HG03097 (cell line): ENCODE measurements around the gene UNC79.

Experiments
- ATAC-seq: cut with Tn5 transposase; IDR thresholded peaks from one replicate; pipeline ENCODE4 v1.9.1; 2021; ENCODE audit not compliant: unreplicated experiment, low FRiP score

The UNC79 gene

GRCh38 chr14:93544212-93544611 lies 113.5 kb downstream of the UNC79 start:
- ATAC-seq: no peak

- no peak for ATAC-seq
Measured at GRCh38 chr14:93546642-93547041, 115.9 kb downstream of the UNC79 start.

- ATAC-seq: peak; percentile 86
Measured at GRCh38 chr14:93548102-93548843, 117.5 kb downstream of the UNC79 start.

DNA sequence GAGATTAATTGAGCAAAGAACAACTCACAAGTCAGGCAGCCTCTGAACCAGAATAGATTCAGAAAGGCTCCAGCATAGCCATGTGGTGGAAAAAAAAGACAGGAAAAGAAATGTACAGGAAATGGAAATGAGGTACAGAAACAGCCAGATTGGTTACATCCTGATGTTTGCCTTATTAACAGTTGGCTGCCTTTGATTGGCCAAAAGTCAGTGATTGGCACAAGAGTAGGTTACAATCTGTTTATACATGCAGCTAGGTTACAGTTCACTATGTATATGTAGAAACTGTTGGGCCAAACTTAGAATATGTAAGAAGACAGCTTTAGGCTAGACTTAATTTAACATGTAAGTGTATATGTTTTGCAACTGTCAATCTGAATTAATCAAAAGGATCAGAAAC lies 118.9 kb downstream of the UNC79 start:
- ATAC-seq: no peak

GRCh38 chr14:93564918-93565317 lies 134.2 kb downstream of the UNC79 start:
- ATAC-seq: no peak

DNA sequence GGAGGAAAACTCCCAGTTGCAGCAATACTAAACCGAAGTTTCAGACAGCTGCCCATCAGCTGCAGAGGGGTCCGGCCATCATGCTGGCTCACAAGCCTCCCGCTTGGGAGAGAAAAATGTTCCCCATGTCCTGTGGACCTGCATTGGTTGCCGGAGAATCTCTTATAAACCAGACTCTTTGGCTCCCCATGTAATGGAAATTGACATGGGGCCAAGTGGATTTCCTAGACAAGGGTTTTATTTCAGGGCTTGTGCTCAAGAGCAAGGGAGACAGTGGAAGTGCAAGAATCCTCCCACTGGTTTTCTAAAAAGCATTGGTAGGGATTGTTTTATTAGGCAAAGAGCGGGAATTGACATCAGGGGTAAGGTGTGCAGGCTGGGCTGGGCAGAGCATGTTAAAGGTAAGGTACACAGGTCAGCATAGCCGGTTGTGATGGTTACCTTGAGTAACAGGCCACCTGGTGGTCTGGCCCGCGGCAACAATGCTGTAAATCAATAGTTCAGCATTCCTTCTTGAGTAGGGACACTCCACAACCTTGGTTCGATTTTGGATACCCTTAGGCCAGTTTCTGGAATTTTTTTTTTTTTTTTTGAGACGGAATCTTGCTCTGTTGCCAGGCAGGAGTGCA lies 135.4 kb downstream of the UNC79 start:
- no peak for ATAC-seq

- ATAC-seq: no peak
Measured at GRCh38 chr14:93571275-93571674, 140.5 kb downstream of the UNC79 start.

DNA sequence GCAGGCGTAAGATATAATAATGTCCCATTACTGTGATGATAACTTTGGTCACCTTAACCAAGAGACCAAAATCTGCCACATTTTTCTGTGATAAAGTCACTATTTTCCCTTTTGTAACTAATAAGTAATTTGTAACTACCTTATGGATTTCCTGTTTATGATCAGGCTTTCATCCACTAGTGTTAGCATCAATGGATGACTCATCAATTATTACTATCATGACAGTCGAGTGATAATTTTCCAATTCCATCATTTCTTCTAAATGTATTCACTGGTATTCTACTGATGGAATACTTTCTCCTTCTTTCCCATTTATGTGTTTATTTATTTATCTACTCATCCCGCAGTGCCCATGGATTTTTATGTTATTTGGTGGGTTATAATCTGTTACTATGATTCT lies 148.4 kb downstream of the UNC79 start:
- no peak for ATAC-seq

DNA sequence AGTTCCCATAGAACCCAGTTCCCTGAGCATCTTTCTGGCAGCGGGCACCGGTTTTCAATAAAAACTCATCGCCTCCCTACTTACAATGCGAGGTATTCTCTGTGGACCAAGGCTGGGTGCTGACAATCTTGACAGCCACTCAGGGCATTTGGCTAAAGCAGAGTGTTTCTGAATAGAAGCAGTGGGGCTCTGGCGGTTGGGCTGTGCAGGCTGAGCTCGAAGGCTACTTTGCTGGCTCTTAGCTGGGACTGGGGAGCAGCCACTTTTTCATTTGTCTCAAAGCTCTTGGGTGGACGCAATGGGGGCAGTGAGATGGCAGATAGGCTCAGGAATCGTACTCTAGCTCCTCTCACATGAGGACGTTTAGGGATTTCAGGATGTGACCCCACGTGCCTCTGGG lies 151.8 kb downstream of the UNC79 start:
- ATAC-seq: no peak

GRCh38 chr14:93587330-93587729 lies 156.6 kb downstream of the UNC79 start:
- ATAC-seq: no peak

GRCh38 chr14:93591506-93591905 lies 160.8 kb downstream of the UNC79 start:
- no peak for ATAC-seq

DNA sequence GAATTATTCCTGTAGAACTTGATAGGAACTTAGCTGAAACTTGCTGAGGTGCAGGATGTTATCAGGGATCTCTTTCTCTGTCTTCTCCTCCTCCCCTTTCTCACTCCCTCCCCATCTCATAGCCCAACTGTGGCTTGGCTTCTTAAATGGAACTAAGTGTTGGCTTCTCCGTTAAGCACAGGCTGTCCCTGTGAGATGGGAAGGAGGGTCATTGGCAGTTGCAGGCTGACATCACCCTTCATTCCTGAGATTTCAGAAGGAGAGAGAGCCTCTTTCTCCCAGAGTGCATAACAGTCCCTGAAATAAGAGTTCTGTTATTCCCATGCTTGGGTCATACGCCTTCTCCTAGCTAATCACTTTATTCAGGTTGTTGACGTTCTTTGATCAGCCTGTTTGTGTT lies 162.0 kb downstream of the UNC79 start:
- ATAC-seq: no peak

- ATAC-seq: no peak
Measured at GRCh38 chr14:93606091-93606490, 175.4 kb downstream of the UNC79 start.

- no peak for ATAC-seq
Measured at GRCh38 chr14:93619176-93619793, 188.5 kb downstream of the UNC79 start.

DNA sequence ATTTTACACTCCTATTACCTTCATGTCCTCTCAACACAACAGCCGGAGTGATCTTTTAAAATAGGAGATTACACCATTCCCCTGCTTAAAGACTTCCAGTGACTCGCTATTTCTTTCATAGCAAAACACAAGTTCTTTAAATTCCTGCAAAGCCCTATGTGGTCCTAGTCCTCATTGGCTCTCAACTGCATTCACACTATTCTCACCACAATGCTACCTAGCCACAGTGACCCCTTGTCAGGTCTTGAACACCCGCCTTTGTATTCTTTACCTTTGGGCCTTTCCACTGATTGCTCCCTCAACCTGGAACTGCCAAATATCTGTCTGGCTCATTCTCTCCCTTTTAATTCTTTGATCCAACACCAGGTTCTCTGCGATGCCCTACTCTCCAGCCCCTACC lies 197.3 kb downstream of the UNC79 start:
- ATAC-seq: no peak

DNA sequence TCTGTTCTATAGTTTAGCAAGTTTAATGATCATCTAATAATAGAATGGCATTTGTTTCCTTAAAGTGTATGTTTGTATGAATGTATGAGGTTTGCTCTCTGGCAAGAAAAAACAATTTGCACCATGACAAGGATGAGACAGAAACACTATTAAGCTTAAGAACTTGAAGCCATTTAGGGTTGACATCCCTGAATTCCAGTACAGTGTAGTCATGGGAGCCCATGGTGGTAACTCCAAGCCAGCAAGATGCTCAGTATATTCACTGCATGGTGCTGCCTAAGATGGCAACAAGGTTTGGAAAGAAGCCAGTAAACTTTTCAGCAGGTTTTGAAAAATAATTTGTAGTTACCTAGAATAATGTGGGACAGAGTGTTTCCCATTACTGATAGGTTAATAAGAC lies 198.9 kb downstream of the UNC79 start:
- ATAC-seq: no peak

GRCh38 chr14:93638790-93639189 lies 208.1 kb downstream of the UNC79 start:
- ATAC-seq: no peak

GRCh38 chr14:93643127-93643526 lies 212.4 kb downstream of the UNC79 start:
- ATAC-seq: no peak

DNA sequence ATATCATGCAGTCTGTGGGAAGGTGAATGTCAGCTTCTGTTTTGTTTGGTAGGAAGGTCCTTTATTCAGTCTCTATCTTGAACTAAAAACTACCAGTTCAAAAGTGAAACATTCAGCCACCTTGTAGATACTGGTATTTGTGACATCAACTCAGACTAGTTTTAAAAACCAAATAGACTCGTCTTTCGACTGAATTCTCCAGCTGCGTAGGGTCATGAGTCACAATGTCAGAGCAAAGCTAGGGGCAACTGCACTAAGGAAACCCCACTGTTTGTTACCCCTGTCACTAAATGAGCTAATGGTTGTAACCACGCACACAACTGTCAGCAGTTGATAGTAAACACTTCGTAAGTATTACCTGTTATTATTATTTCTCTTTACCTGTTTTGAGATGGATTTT lies 212.9 kb downstream of the UNC79 start:
- no peak for ATAC-seq

GRCh38 chr14:93645200-93645599 lies 214.5 kb downstream of the UNC79 start:
- ATAC-seq: no peak

DNA sequence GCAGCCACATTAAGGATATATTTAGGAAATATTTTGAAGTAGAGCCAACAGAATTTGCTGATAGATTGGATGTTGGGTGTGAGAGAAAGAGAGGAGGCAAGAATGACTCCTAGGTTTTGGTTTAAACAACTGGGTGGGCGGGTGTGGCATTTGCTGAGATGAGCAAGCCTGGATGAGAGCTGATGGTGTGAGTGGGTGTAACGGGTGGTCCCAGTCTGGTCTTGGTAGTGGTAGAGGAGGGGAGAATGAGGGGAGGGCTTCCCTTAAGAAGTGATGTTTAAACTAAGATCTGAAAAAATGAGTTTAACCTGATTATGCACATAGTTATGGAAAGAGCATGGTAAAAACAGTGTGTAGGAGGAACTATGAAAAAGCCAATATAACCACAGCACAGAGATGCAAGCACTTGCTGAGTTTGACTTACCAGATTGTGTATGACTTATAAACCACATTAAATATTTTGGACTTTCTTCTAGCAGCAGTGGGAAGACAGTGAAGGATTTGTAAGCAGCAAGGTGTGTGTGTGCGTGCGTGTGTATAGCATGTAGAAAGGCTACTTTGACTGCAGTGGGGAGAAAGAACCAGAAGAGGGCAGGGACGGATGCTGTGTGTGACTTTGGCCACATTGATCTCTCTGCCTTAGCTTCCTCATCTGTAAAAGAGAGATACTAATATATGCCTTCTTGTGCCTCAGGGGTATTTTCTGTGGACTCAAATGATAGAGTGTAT lies 217.9 kb downstream of the UNC79 start:
- no peak for ATAC-seq
